ENCODE measurements around the gene CDKN1B. TPM values are rescaled to one million over a fixed set of nuclear protein-coding genes. Genes with fewer than 3 reads are reported as not detected.
"Not testable (repeated sequence)": the region's sequence is repeated elsewhere in the genome, so short reads cannot be mapped to it uniquely, and the experiment has no call there.

Gene CDKN1B
- total and polyA plus RNA-seq, 2 of the 4 experiments (the other 2 are of a cell fraction) = 13.9 to 17.4 TPM

DNA sequence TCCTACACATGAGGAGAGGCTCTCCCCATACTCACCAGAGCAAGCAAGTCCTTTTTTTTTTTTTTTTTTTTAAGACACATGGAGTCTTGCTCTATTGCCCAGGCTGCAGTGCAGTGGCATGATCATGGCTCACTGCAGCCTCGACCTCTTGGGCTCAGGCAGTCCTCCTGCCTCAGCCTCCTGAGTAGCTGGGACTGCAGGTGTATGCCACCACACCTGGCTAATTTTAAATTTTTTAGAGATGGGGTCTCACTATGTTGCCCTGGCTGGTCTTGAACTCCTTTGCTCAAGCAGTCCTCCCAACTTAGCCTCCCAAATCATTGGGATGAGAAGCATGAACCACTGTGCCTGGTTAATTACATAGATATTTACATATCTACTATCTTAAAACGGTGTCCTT, 21.0 kb downstream of the CDKN1B start:
- H3K14ac ChIP-seq (replicated peaks; ENCODE audit: low read depth, low read length); BruUV-seq (replicated peaks); H4K5ac ChIP-seq (ENCODE audit: low read depth, low read length); H3K56ac ChIP-seq (ENCODE audit: extremely low read depth, insufficient read depth, low read length); H2BK15ac ChIP-seq (ENCODE audit: low read depth, low read length); H3K27me3 ChIP-seq (ENCODE audit: control insufficient read depth, insufficient read depth, low read length); H3K4me2 ChIP-seq (ENCODE audit: low read depth, low read length); H3K9ac ChIP-seq (ENCODE audit: low read depth, low read length); H2AK5ac ChIP-seq (ENCODE audit: low read depth, low read length); intact Hi-C loops (cut with micrococcal nuclease); H2BK5ac ChIP-seq (ENCODE audit: low read depth, low read length, poor library complexity, severe bottlenecking); H3K4ac ChIP-seq (ENCODE audit: low read depth, low read length); H3K9me3 ChIP-seq (ENCODE audit: control insufficient read depth, insufficient read depth, low read length); H4K91ac ChIP-seq (ENCODE audit: insufficient read depth, low read depth, low read length); POLR2A ChIA-PET (ENCODE audit: unreplicated experiment); in situ Hi-C loops (cut with MboI; ENCODE audit: low sequenced_read_pairs); H4K8ac ChIP-seq (ENCODE audit: low read depth in 2 of 2, low read length in 2 of 2); H2BK120ac ChIP-seq (ENCODE audit: low read depth, low read length); H3K23ac ChIP-seq (ENCODE audit: low read depth, low read length); H3K18ac ChIP-seq (ENCODE audit: low read depth, low read length); H3K27ac ChIP-seq (ENCODE audit: insufficient read depth, low read length); ATAC-seq (ENCODE audit: low read depth); H4K20me1 ChIP-seq (ENCODE audit: insufficient read depth, low read length); H2AFZ ChIP-seq (replicated peaks; ENCODE audit: low read length, poor library complexity); H3K36me3 ChIP-seq (ENCODE audit: control insufficient read depth, insufficient read depth, low read length); dilution Hi-C loops (cut with HindIII; ENCODE audit: low sequenced_read_pairs, unreplicated experiment); H2AK9ac ChIP-seq (replicated peaks; ENCODE audit: low read depth, low read length, poor library complexity); DNase-seq; H3K4me3 ChIP-seq (ENCODE audit: insufficient read depth, low read depth, low read length); H3K9me1 ChIP-seq (ENCODE audit: insufficient read depth, low read length); H2BK20ac ChIP-seq (ENCODE audit: low read depth, low read length): not testable (repeated sequence)
- WGBS, 2 experiments (ENCODE audit: extremely low coverage in 2 of 2, insufficient read length in 1 of 2) = no CpG with 5 or more reads among the region's 2 CpGs
- peaks cover 16% of the 10 kb centered on the region for H3K4me1 ChIP-seq (ENCODE audit: control insufficient read depth, insufficient read depth, low read length)
- CTCF ChIA-PET = interaction anchor here (0.6 to 2.4 kb wide), 5 partner anchors 8 to 174 kb away, joined by 3 to 15 read pairs (median 3); partner anchors contain the start of gene CDKN1B
- H3K79me1 ChIP-seq (ENCODE audit: low read depth in 1 of 2, low read length in 2 of 2) = peaks cover 43 to 67% of the 10 kb centered on the region in 2 experiments
